Loucy (cell line): ENCODE data around the gene C22orf31.
"Not testable (repeated sequence)": the region's sequence is repeated elsewhere in the genome, so short reads cannot be mapped to it uniquely, and the experiment has no call there.

ENCODE experiments used
- H2AFZ ChIP-seq: fragments of 200-600 bp; sonication (generic); 2 replicates; pipeline ENCODE4 v1.6.0; 2016; ENCODE audit warnings: antibody characterized with exemption, mild to moderate bottlenecking, low read length, moderate library complexity
- H3F3A ChIP-seq: fragments of 200-600 bp; 2 replicates; pipeline ENCODE4 v1.6.0; 2016; ENCODE audit warnings: antibody characterized with exemption, low read depth, mild to moderate bottlenecking
- H3K27me3 ChIP-seq: fragments of 200-600 bp; sonication (generic); 2 replicates; pipeline ENCODE4 v1.6.1; 2014; ENCODE audit warnings: low read length, mild to moderate bottlenecking; ENCODE audit not compliant: insufficient read depth, poor library complexity, severe bottlenecking
- H3K36me3 ChIP-seq: fragments of 200-600 bp; sonication (generic); 2 replicates; pipeline ENCODE4 v1.6.1; 2016; ENCODE audit warnings: low read length; ENCODE audit not compliant: insufficient read depth
- H3K4me1 ChIP-seq: fragments of 200-600 bp; sonication (generic); 2 replicates; pipeline ENCODE4 v1.5.1; 2014; ENCODE audit warnings: low read length, mild to moderate bottlenecking; ENCODE audit not compliant: insufficient read depth, poor library complexity, severe bottlenecking
- H3K4me2 ChIP-seq: fragments of 200-600 bp; sonication (generic); 2 replicates; pipeline ENCODE4 v1.6.0; 2014; ENCODE audit warnings: antibody characterized with exemption, low read length, low read depth, mild to moderate bottlenecking; ENCODE audit not compliant: poor library complexity, severe bottlenecking
- H3K4me3 ChIP-seq: fragments of 200-600 bp; sonication (generic); 2 replicates; pipeline ENCODE4 v1.5.1; 2014; ENCODE audit warnings: low read length, mild to moderate bottlenecking, mixed read lengths; ENCODE audit not compliant: poor library complexity, severe bottlenecking
- H3K79me2 ChIP-seq: fragments of 200-600 bp; sonication (generic); 2 replicates; pipeline ENCODE4 v1.6.1; 2014; ENCODE audit warnings: low read length; ENCODE audit not compliant: insufficient read depth
- H3K9ac ChIP-seq: fragments of 200-600 bp; sonication (generic); 2 replicates; pipeline ENCODE4 v1.6.0; 2014; ENCODE audit warnings: mild to moderate bottlenecking, low read depth, low read length, moderate library complexity; ENCODE audit not compliant: poor library complexity, severe bottlenecking
- H3K9me2 ChIP-seq: fragments of 200-600 bp; sonication (generic); replicated peaks from 2 replicates; pipeline ENCODE4 v1.6.1; 2016; ENCODE audit warnings: low read depth, low read length, mixed read lengths
- H3K9me3 ChIP-seq: fragments of 200-600 bp; sonication (generic); 2 replicates; pipeline ENCODE4 v1.6.1; 2014; ENCODE audit warnings: mild to moderate bottlenecking, antibody characterized with exemption, low read length, low read depth; ENCODE audit not compliant: insufficient read depth
- H4K20me1 ChIP-seq: fragments of 200-600 bp; sonication (generic); 2 replicates; pipeline ENCODE4 v1.6.0; 2014; ENCODE audit warnings: antibody characterized with exemption, low read length, mild to moderate bottlenecking; ENCODE audit not compliant: insufficient read depth, poor library complexity, severe bottlenecking
- CTCF ChIP-seq: fragments of 200-600 bp; sonication (generic); conservative IDR thresholded peaks from 2 replicates; pipeline ENCODE4 v1.5.1; 2014; ENCODE audit warnings: mild to moderate bottlenecking, antibody characterized with exemption, low read length
- EZH2phosphoT487 ChIP-seq: fragments of 200-600 bp; IDR thresholded peaks from 2 replicates; pipeline ENCODE4 v1.6.1; 2018; ENCODE audit warnings: antibody characterized with exemption, mild to moderate bottlenecking, moderate library complexity, borderline replicate concordance

C22orf31 gene

GRCh38 chr22:29083933-29084591 lies 22.4 kb upstream of the C22orf31 start:
- no peaks in the 10 kb centered on the region for H3K36me3 ChIP-seq
- H2AFZ ChIP-seq = no peak overlapping the region
- no peaks in the 10 kb centered on the region for H3K9me2 ChIP-seq
- H3F3A ChIP-seq = peaks cover 9% of the 10 kb centered on the region; the same call in 1 of the 2 replicates
- no peak overlapping the region for H3K4me2 ChIP-seq
- no peak overlapping the region for H3K4me3 ChIP-seq
- TF ChIP-seq CTCF (no peak), EZH2phosphoT487 (no peak)
- no peaks in the 10 kb centered on the region for H3K9me3 ChIP-seq
- no peaks in the 10 kb centered on the region for H3K79me2 ChIP-seq
- no peak overlapping the region for H3K9ac ChIP-seq
- no peaks in the 10 kb centered on the region for H3K27me3 ChIP-seq
- peaks cover 38% of the 10 kb centered on the region for H3K4me1 ChIP-seq
- H4K20me1 ChIP-seq = no peaks in the 10 kb centered on the region

GRCh38 chr22:29083576-29083932 lies 21.9 kb upstream of the C22orf31 start:
- not testable (repeated sequence) for H3K27me3 ChIP-seq, H3F3A ChIP-seq, H3K9ac ChIP-seq, H3K4me3 ChIP-seq, H3K9me3 ChIP-seq, H3K4me2 ChIP-seq, H3K36me3 ChIP-seq, H4K20me1 ChIP-seq, H3K79me2 ChIP-seq, H3K9me2 ChIP-seq, H2AFZ ChIP-seq
- H3K4me1 ChIP-seq = peaks cover 43% of the 10 kb centered on the region

- no peak overlapping the region for H3K9ac ChIP-seq
- peaks cover 48% of the 10 kb centered on the region for H3K4me1 ChIP-seq
- no peak overlapping the region for H3K4me3 ChIP-seq
- no peaks in the 10 kb centered on the region for H4K20me1 ChIP-seq
- H3K36me3 ChIP-seq = no peaks in the 10 kb centered on the region
- no peak overlapping the region for H2AFZ ChIP-seq
- H3K9me2 ChIP-seq = no peaks in the 10 kb centered on the region
- peaks cover 9% of the 10 kb centered on the region; the same call in 1 of the 2 replicates for H3F3A ChIP-seq
- H3K79me2 ChIP-seq = no peaks in the 10 kb centered on the region
- no peaks in the 10 kb centered on the region for H3K9me3 ChIP-seq
- H3K4me2 ChIP-seq = no peak overlapping the region
- TF ChIP-seq CTCF (no peak), EZH2phosphoT487 (no peak)
- H3K27me3 ChIP-seq = no peaks in the 10 kb centered on the region
These were observed 21.4 kb upstream of the C22orf31 start for GRCh38 chr22:29082826-29083545.
